Endodermal cell (in vitro differentiated cells): ENCODE results near the gene CAMSAP3. TPM values are rescaled to one million over a fixed set of nuclear protein-coding genes. Genes with fewer than 3 reads are reported as not detected.

ENCODE experiments used
- DNase-seq: peaks from one replicate; pipeline ENCODE4 v3.0.0-alpha.2; 2017
- H3K27ac ChIP-seq: 2 replicates; pipeline ENCODE4 v1.5.1; 2013; ENCODE audit warnings: mild to moderate bottlenecking, low read depth, low read length, moderate library complexity
- H3K27me3 ChIP-seq: 2 replicates; pipeline ENCODE4 v1.6.1; 2013; ENCODE audit warnings: mild to moderate bottlenecking, low read length, moderate library complexity; ENCODE audit not compliant: insufficient read depth, control insufficient read depth, poor library complexity, severe bottlenecking
- H3K36me3 ChIP-seq: 2 replicates; pipeline ENCODE4 v1.7.0; 2013; ENCODE audit warnings: mild to moderate bottlenecking, low read length, moderate library complexity; ENCODE audit not compliant: control insufficient read depth, insufficient read depth
- H3K4me1 ChIP-seq: one replicate; pipeline ENCODE4 v1.7.0; 2013; ENCODE audit warnings: low read length; ENCODE audit not compliant: control insufficient read depth, insufficient read depth
- H3K4me3 ChIP-seq: 2 replicates; pipeline ENCODE4 v1.5.1; 2013; ENCODE audit warnings: mild to moderate bottlenecking, low read length, moderate library complexity
- H3K9ac ChIP-seq: 2 replicates; pipeline ENCODE4 v1.6.1; 2013; ENCODE audit warnings: mild to moderate bottlenecking, low read length, moderate library complexity; ENCODE audit not compliant: poor library complexity, severe bottlenecking; ENCODE audit errors: extremely low read depth
- H3K9me3 ChIP-seq: 2 replicates; pipeline ENCODE4 v1.6.1; 2013; ENCODE audit warnings: mild to moderate bottlenecking, low read length, moderate library complexity; ENCODE audit not compliant: control insufficient read depth
- H3K27ac Mint-ChIP-seq: 2 replicates; pipeline ENCODE4 v1.8.0; 2020; ENCODE audit warnings: mixed read lengths
- H3K27me3 Mint-ChIP-seq: 2 replicates; pipeline ENCODE4 v1.8.0; 2021; ENCODE audit warnings: mild to moderate bottlenecking, mixed read lengths; ENCODE audit not compliant: insufficient read depth
- H3K36me3 Mint-ChIP-seq: 2 replicates; pipeline ENCODE4 v1.8.0; 2020; ENCODE audit warnings: low read depth, mixed read lengths
- H3K4me1 Mint-ChIP-seq: 2 replicates; pipeline ENCODE4 v1.8.0; 2020; ENCODE audit warnings: mixed read lengths
- H3K4me3 Mint-ChIP-seq: 2 replicates; pipeline ENCODE4 v1.8.0; 2020; ENCODE audit warnings: mild to moderate bottlenecking, moderate library complexity, mixed read lengths
- H3K9me3 Mint-ChIP-seq: 2 replicates; pipeline ENCODE4 v1.8.0; 2020; ENCODE audit warnings: mild to moderate bottlenecking, mixed read lengths
- CTCF ChIP-seq: fragments of 200-600 bp; sonication (generic); conservative IDR thresholded peaks from 2 replicates; pipeline ENCODE4 v1.5.0; 2021; ENCODE audit warnings: antibody characterized with exemption, mild to moderate bottlenecking
- WGBS, 2 experiments: methylation state at CpG; one replicate each; pipeline versions ENCODE4 v1.1.5 to v1.1.7; 2013; ENCODE audit warnings: missing lambda C conversion rate in 2 of 2, mixed read lengths in 1 of 2; ENCODE audit not compliant: insufficient coverage in 1 of 2, insufficient read length in 1 of 2; 5-methylcytosine and 5-hydroxymethylcytosine counted together
- total RNA-seq, 2 donors: library from RNA; stranded (reverse); fragmentation: NEBNext Ultra II Directional in 1 of 2; extraction: Animal tissue kit (Norgen Biotek cat#: 25700) in 1 of 2; gene quantifications; 2 replicates in 1 of 2; 3 replicates in 1 of 2; pipeline ENCODE4 v1.2.1, GENCODE V29; 2021

The CAMSAP3 gene
- total RNA-seq, 2 donors from 2014 or later = 65.5 to 76.8 TPM

GRCh38 chr19:7629347-7630054 lies 33.8 kb downstream of the CAMSAP3 start, which contains the start of the genes PET100 and XAB2:
Gene PET100, plus strand, starts transcription at chr19:7629793. Its CDS starts 41 bp downstream, at chr19:7629834.
Gene XAB2, minus strand, starts transcription at chr19:7629545. Its CDS starts 18 bp downstream, at chr19:7629527.
- DNase-seq = peak; percentile 98
- Mint-ChIP-seq H3K27me3 (peaks cover 6% of the 10 kb centered on the region), H3K27ac (peak within 1 kb of the TSS; percentile 100), H3K4me3 (peak within 1 kb of the TSS; percentile 94), H3K36me3 (peaks cover 12% of the 10 kb centered on the region), H3K9me3 (no peaks in the 10 kb centered on the region), H3K4me1 (peaks cover 17% of the 10 kb centered on the region)
- Histone ChIP-seq H3K4me1 (no peaks in the 10 kb centered on the region), H3K27me3 (peaks cover 2% of the 10 kb centered on the region), H3K36me3 (peaks cover 19% of the 10 kb centered on the region), H3K4me3 (peak within 1 kb of the TSS; percentile 96), H3K27ac (peak within 1 kb of the TSS; percentile 83), H3K9ac (peak within 1 kb of the TSS; percentile 99), H3K9me3 (no peaks in the 10 kb centered on the region)
- 0% methylated on average over 38 to 40 of the region's 40 CpGs for WGBS, 2 experiments
- no peak for TF ChIP-seq CTCF

- peaks cover 5% of the 10 kb centered on the region for H3K36me3 ChIP-seq
- no peak overlapping the region for H3K4me3 Mint-ChIP-seq
- H3K27ac ChIP-seq = no peak overlapping the region
- peaks cover 23% of the 10 kb centered on the region for H3K27me3 ChIP-seq
- no peak overlapping the region for H3K27ac Mint-ChIP-seq
- H3K9me3 ChIP-seq = no peaks in the 10 kb centered on the region
- no peaks in the 10 kb centered on the region for H3K9me3 Mint-ChIP-seq
- WGBS, 2 experiments = 92 to 100% methylated on average over 2 to 12 of the region's 12 CpGs
- H3K4me1 ChIP-seq = no peaks in the 10 kb centered on the region
- peaks cover 17% of the 10 kb centered on the region for H3K4me1 Mint-ChIP-seq
- TF ChIP-seq CTCF = no peak
- no peak for DNase-seq
- peaks cover 27% of the 10 kb centered on the region for H3K27me3 Mint-ChIP-seq
- no peak overlapping the region for H3K9ac ChIP-seq
- H3K4me3 ChIP-seq = no peak overlapping the region
- peaks cover 9% of the 10 kb centered on the region for H3K36me3 Mint-ChIP-seq
These were observed 35.9 kb downstream of the CAMSAP3 start for GRCh38 chr19:7631577-7631976.

- Mint-ChIP-seq H3K27ac (no peak overlapping the region), H3K9me3 (no peaks in the 10 kb centered on the region), H3K4me1 (peaks cover 17% of the 10 kb centered on the region), H3K4me3 (no peak overlapping the region), H3K36me3 (peaks cover 2% of the 10 kb centered on the region), H3K27me3 (peaks cover 30% of the 10 kb centered on the region)
- H3K9ac ChIP-seq = no peak overlapping the region
- WGBS, 2 experiments = 92 to 100% methylated on average over 16 to 40 of the region's 40 CpGs
- no peak for DNase-seq
- no peaks in the 10 kb centered on the region for H3K36me3 ChIP-seq
- H3K4me1 ChIP-seq = no peaks in the 10 kb centered on the region
- H3K9me3 ChIP-seq = no peaks in the 10 kb centered on the region
- H3K27ac ChIP-seq = no peak overlapping the region
- peaks cover 23% of the 10 kb centered on the region for H3K27me3 ChIP-seq
- no peak overlapping the region for H3K4me3 ChIP-seq
- TF ChIP-seq CTCF = no peak
These were observed 36.9 kb downstream of the CAMSAP3 start for GRCh38 chr19:7632340-7633203.
